SK-N-SH (cell line): ENCODE measurements around the gene SCN4A.

ENCODE experiments used
- RAD21 ChIP-seq: IDR thresholded peaks from 2 replicates; pipeline ENCODE4 v1.6.1; 2012; ENCODE audit warnings: mild to moderate bottlenecking, low read length
- RFX5 ChIP-seq: IDR thresholded peaks from 2 replicates; pipeline ENCODE4 v1.6.1; 2012; ENCODE audit warnings: mild to moderate bottlenecking, improper control_type of control experiment, low read length
- TF ChIP-seq, protein P1 (sequence below): fragments of 200-600 bp; sonication (generic); IDR thresholded peaks from 2 replicates; pipeline ENCODE4 v1.6.1; 2017; ENCODE audit warnings: antibody characterized with exemption, mild to moderate bottlenecking, moderate library complexity

DNA sequence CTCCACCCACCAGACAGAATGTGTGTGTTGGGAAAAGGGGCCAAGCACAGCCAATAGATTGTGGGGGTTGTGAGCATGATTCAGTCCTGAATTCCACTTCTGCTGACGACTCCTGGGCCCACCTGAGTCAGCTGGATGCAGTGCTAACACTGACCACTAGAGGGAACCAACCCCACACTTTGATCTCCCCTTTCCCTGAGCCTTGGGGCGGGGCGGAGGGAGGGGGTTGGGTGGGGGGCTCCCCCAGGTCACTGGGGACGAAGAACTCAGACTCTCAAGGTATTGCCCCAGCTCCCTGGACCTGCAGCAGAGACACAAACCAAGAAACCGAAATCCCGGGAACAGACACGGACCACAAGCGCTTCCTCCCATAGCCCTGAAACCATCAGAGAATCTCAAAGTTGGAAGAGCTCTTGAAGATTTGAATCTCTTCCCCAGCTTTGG lies 61.0 kb downstream of the SCN4A start:
- TF ChIP-seq RAD21 (peak; percentile 62), RFX5 (no peak)
- TF ChIP-seq, protein P1, sequence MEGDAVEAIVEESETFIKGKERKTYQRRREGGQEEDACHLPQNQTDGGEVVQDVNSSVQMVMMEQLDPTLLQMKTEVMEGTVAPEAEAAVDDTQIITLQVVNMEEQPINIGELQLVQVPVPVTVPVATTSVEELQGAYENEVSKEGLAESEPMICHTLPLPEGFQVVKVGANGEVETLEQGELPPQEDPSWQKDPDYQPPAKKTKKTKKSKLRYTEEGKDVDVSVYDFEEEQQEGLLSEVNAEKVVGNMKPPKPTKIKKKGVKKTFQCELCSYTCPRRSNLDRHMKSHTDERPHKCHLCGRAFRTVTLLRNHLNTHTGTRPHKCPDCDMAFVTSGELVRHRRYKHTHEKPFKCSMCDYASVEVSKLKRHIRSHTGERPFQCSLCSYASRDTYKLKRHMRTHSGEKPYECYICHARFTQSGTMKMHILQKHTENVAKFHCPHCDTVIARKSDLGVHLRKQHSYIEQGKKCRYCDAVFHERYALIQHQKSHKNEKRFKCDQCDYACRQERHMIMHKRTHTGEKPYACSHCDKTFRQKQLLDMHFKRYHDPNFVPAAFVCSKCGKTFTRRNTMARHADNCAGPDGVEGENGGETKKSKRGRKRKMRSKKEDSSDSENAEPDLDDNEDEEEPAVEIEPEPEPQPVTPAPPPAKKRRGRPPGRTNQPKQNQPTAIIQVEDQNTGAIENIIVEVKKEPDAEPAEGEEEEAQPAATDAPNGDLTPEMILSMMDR, result peak; percentile 70
